ENCODE measurements around the gene BRCA2.

The BRCA2 gene

DNA sequence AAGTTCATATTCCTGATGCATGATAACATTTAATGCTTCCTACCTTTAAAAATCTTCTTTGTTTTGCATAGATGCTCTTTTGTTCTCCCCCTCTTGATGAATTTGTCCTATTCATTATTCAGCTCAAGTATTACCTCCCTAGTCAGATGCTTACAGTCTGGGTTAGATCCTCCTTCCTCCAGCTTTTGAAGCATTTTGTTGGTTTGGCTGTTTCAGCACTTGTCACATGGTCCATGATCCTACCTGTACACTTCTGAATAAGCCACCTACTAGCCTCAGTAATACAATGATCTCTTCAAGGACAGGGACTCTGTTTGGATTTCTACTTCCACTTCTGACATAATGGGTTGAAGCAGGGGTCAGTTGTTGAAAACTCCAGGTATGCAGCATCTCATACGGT, 75.2 kb downstream of the BRCA2 start:
- H3K4me3 ChIP-seq (ENCODE audit: insufficient read depth, low read length, poor library complexity, severe bottlenecking) = no peak overlapping the region
- no peak overlapping the region for H3K9ac ChIP-seq (ENCODE audit: low read length)
- no peak overlapping the region for H2AFZ ChIP-seq (ENCODE audit: low read depth, low read length, severe bottlenecking)
- peaks cover 14% of the 10 kb centered on the region; the same call in 1 of the 2 replicates for H3K36me3 ChIP-seq (ENCODE audit: low read length)
- no peaks in the 10 kb centered on the region for H3K27me3 ChIP-seq (ENCODE audit: low read length)
- no peak for TF ChIP-seq EZH2phosphoT487 (conservative IDR thresholded peaks at IDR 0.05; ENCODE audit: low read length)
- TF ChIP-seq, protein P1, sequence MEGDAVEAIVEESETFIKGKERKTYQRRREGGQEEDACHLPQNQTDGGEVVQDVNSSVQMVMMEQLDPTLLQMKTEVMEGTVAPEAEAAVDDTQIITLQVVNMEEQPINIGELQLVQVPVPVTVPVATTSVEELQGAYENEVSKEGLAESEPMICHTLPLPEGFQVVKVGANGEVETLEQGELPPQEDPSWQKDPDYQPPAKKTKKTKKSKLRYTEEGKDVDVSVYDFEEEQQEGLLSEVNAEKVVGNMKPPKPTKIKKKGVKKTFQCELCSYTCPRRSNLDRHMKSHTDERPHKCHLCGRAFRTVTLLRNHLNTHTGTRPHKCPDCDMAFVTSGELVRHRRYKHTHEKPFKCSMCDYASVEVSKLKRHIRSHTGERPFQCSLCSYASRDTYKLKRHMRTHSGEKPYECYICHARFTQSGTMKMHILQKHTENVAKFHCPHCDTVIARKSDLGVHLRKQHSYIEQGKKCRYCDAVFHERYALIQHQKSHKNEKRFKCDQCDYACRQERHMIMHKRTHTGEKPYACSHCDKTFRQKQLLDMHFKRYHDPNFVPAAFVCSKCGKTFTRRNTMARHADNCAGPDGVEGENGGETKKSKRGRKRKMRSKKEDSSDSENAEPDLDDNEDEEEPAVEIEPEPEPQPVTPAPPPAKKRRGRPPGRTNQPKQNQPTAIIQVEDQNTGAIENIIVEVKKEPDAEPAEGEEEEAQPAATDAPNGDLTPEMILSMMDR (IDR thresholded peaks at IDR 0.05; ENCODE audit: insufficient read depth, low read length, poor library complexity, severe bottlenecking) = no peak
- H4K20me1 ChIP-seq (ENCODE audit: low read depth, low read length) = no peaks in the 10 kb centered on the region
- no peaks in the 10 kb centered on the region for H3K79me2 ChIP-seq (ENCODE audit: insufficient read depth, low read length)
- no peak overlapping the region for H3K4me2 ChIP-seq (ENCODE audit: low read depth, low read length, poor library complexity, severe bottlenecking)
- H3K9me3 ChIP-seq (ENCODE audit: insufficient read depth, low read length) = no peaks in the 10 kb centered on the region
- H3F3A ChIP-seq (ENCODE audit: insufficient read depth) = peaks cover 4% of the 10 kb centered on the region; the same call in 1 of the 2 replicates
- no peak overlapping the region for H3K27ac ChIP-seq (ENCODE audit: low read depth, low read length)
- H3K9me2 ChIP-seq (replicated peaks; ENCODE audit: insufficient read depth, low read length) = no peaks in the 10 kb centered on the region

DNA sequence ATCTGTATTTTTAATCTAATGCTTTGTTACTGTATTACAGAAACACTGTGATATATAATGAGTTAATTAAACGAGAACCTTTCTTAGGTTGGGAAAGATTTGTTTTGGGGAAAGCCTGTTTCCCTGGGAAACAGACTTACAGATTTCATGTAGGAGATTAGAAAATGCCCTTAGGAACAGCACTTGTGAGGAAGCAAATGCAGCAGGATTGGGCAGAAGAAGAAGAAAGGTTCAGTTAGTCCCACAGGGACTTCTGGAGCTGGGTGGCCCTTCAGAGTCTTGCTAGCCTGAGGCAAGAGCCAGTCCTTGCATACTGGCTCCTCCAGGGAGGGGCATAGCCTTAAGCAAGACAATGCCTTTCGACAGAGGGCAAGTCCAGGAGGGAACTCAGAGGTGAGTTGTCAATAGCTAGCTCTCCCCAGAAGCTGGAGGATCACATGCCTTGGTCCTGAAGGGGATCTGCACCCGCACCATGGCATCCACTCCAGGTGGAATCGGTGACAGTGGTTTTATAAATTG, 75.9 kb downstream of the BRCA2 start:
- Histone ChIP-seq H3K27ac (ENCODE audit: low read depth, low read length) (no peak overlapping the region), H3K9ac (ENCODE audit: low read length) (no peak overlapping the region), H2AFZ (ENCODE audit: low read depth, low read length, severe bottlenecking) (no peak overlapping the region), H3K4me2 (ENCODE audit: low read depth, low read length, poor library complexity, severe bottlenecking) (no peak overlapping the region), H3K36me3 (ENCODE audit: low read length) (peaks cover 11% of the 10 kb centered on the region; the same call in 1 of the 2 replicates), H4K20me1 (ENCODE audit: low read depth, low read length) (no peaks in the 10 kb centered on the region), H3K27me3 (ENCODE audit: low read length) (no peaks in the 10 kb centered on the region), H3K4me3 (ENCODE audit: insufficient read depth, low read length, poor library complexity, severe bottlenecking) (no peak overlapping the region), H3K79me2 (ENCODE audit: insufficient read depth, low read length) (no peaks in the 10 kb centered on the region), H3K9me3 (ENCODE audit: insufficient read depth, low read length) (no peaks in the 10 kb centered on the region), H3F3A (ENCODE audit: insufficient read depth) (peaks cover 4% of the 10 kb centered on the region; the same call in 1 of the 2 replicates), H3K9me2 (replicated peaks; ENCODE audit: insufficient read depth, low read length) (no peaks in the 10 kb centered on the region)
- TF ChIP-seq EZH2phosphoT487 (conservative IDR thresholded peaks at IDR 0.05; ENCODE audit: low read length) = no peak
- TF ChIP-seq, protein P1 (IDR thresholded peaks at IDR 0.05; ENCODE audit: insufficient read depth, low read length, poor library complexity, severe bottlenecking) = no peak

DNA sequence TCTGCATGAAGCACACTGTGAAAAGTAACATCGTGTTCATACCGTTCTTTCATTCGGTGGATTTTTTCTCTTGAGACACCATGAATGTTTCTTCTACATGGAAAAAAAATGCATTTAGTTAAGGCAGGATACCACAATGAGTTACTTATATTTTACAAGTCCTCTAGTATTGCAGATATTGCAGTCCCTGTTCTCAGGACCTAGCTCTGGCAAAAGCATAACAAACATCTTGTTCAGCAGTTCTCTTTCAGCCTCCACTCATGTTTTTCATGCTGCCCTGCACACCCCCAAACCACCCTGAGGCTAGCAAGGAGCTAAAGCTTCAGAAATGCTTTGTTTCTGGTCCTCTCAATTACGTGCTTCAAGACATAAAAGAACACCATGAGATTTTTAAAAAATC, 87.8 kb downstream of the BRCA2 start:
- no peak overlapping the region for H3K27ac ChIP-seq (ENCODE audit: low read depth, low read length)
- H3K36me3 ChIP-seq (ENCODE audit: low read length) = peaks cover 8% of the 10 kb centered on the region; the same call in 1 of the 2 replicates
- H3F3A ChIP-seq (ENCODE audit: insufficient read depth) = no peaks in the 10 kb centered on the region
- no peak overlapping the region for H3K4me2 ChIP-seq (ENCODE audit: low read depth, low read length, poor library complexity, severe bottlenecking)
- no peaks in the 10 kb centered on the region for H3K79me2 ChIP-seq (ENCODE audit: insufficient read depth, low read length)
- no peak overlapping the region for H3K4me3 ChIP-seq (ENCODE audit: insufficient read depth, low read length, poor library complexity, severe bottlenecking)
- no peaks in the 10 kb centered on the region for H3K9me3 ChIP-seq (ENCODE audit: insufficient read depth, low read length)
- H3K27me3 ChIP-seq (ENCODE audit: low read length) = no peaks in the 10 kb centered on the region
- no peaks in the 10 kb centered on the region for H4K20me1 ChIP-seq (ENCODE audit: low read depth, low read length)
- TF ChIP-seq, protein P1 (IDR thresholded peaks at IDR 0.05; ENCODE audit: insufficient read depth, low read length, poor library complexity, severe bottlenecking) = no peak
- no peak for TF ChIP-seq EZH2phosphoT487 (conservative IDR thresholded peaks at IDR 0.05; ENCODE audit: low read length)
- no peak overlapping the region for H2AFZ ChIP-seq (ENCODE audit: low read depth, low read length, severe bottlenecking)
- no peak overlapping the region for H3K9ac ChIP-seq (ENCODE audit: low read length)
- H3K9me2 ChIP-seq (replicated peaks; ENCODE audit: insufficient read depth, low read length) = no peaks in the 10 kb centered on the region

All from SU-DHL-6 (cell line).